HCT116 (cell line): ENCODE data around the gene ARHGEF16. TPM values are rescaled to one million over a fixed set of nuclear protein-coding genes. Genes with fewer than 3 reads are reported as not detected.

Experiments used
- ATAC-seq: fragments of 200-7000 bp; cut with Tn5 transposase; 2 replicates; pipeline ENCODE4 v1.9.1; 2020; ENCODE audit warnings: mild to moderate bottlenecking, moderate library complexity
- BruUV-seq: library from RNA; stranded (reverse); fragments of 400-500 nt; replicated peaks from 2 replicates; lab custom pipeline; 2021; lab: Mats Ljungman, UMichigan
- CTCF ChIA-PET: fragments of 300-600 bp; sonication (Branson Sonifier 250); formaldehyde crosslinking; loops from one replicate; lab custom pipeline; 2021; ENCODE audit warnings: antibody characterized with exemption; lab: Charles Lee
- POLR2A ChIA-PET: fragments of 300-600, 350-600 bp; sonication (Branson Sonifier 250); formaldehyde crosslinking; loops from one replicate; lab custom pipeline; 2021; ENCODE audit warnings: antibody characterized with exemption; lab: Charles Lee
- RAD21 ChIA-PET, 2 experiments: fragments of 300-600 bp; sonication (Branson Sonifier 250); formaldehyde crosslinking; loops; one replicate each; lab custom pipeline; 2023; ENCODE audit warnings: low total read pairs in 2 of 2; ENCODE audit not compliant: uncharacterized antibody in 2 of 2, unreplicated experiment in 2 of 2, low non-redundant PET in 1 of 2; lab: Charles Lee
- DNase-seq: peaks from one replicate; pipeline ENCODE4 v3.0.0-alpha.2; 2010; ENCODE audit warnings: low read depth, low spot score
- H2AFZ ChIP-seq: fragments of 200-600 bp; shearing (Covaris generic), sonication (generic); 2 replicates; pipeline ENCODE4 v1.6.1; 2017; ENCODE audit warnings: low read depth, mixed run types, mixed read lengths, antibody characterized with exemption, low read length; ENCODE audit not compliant: poor library complexity, severe bottlenecking
- H3K27ac ChIP-seq: 2 replicates; pipeline ENCODE4 v1.5.1; 2012; ENCODE audit warnings: low read depth, low read length
- H3K27me3 ChIP-seq: fragments of 200-600 bp; sonication (generic); 2 replicates; pipeline ENCODE4 v1.6.1; 2016; ENCODE audit warnings: mixed run types, low read length, mixed read lengths; ENCODE audit not compliant: insufficient read depth
- H3K36me3 ChIP-seq, 2 experiments: fragments of 200-500 bp in 1 of 2; fragments of 200-600 bp in 1 of 2; sonication (Bioruptor generic) in 1 of 2; sonication (generic) in 1 of 2; 2 replicates each; pipeline versions ENCODE4 v1.5.1 to v1.6.1; 2014 to 2016; ENCODE audit warnings: low read length in 2 of 2, inconsistent platforms in 1 of 2, mixed read lengths in 1 of 2, mixed run types in 1 of 2; ENCODE audit not compliant: insufficient read depth in 2 of 2, control insufficient read depth in 1 of 2
- H3K4me1 ChIP-seq, 2 experiments: fragments of 200-600 bp in 1 of 2; sonication (generic) in 1 of 2; 2 replicates each; pipeline versions ENCODE4 v1.5.1 to v1.6.1; 2012 to 2017; ENCODE audit warnings: low read length in 2 of 2, inconsistent platforms in 1 of 2, mild to moderate bottlenecking in 1 of 2, mixed read lengths in 1 of 2, mixed run types in 1 of 2, moderate library complexity in 1 of 2; ENCODE audit not compliant: insufficient read depth in 2 of 2, control insufficient read depth in 1 of 2
- H3K4me2 ChIP-seq: fragments of 200-600 bp; sonication (generic); 2 replicates; pipeline ENCODE4 v1.6.1; 2017; ENCODE audit warnings: mixed run types, low read length, mixed read lengths
- H3K4me3 ChIP-seq, 2 experiments: fragments of 200-600 bp in 1 of 2; sonication (generic) in 1 of 2; replicated peaks in 1 of 2; 2 replicates each; pipeline ENCODE4 v1.5.1; 2011 to 2016; ENCODE audit warnings: low read length in 2 of 2, control low read depth in 1 of 2, low read depth in 1 of 2, mild to moderate bottlenecking in 1 of 2, mixed read lengths in 1 of 2, mixed run types in 1 of 2
- H3K79me2 ChIP-seq: fragments of 200-600 bp; sonication (generic); 2 replicates; pipeline ENCODE4 v1.6.1; 2017; ENCODE audit warnings: mild to moderate bottlenecking, mixed run types, low read length, moderate library complexity, mixed read lengths; ENCODE audit not compliant: insufficient read depth
- H3K9ac ChIP-seq: fragments of 200-600 bp; sonication (generic); 2 replicates; pipeline ENCODE4 v1.6.1; 2016; ENCODE audit warnings: low read length, mixed read lengths
- H3K9me2 ChIP-seq: fragments of 200-600 bp; sonication (generic), shearing (Covaris generic); 2 replicates; pipeline ENCODE4 v1.6.1; 2017; ENCODE audit warnings: mixed run types, mild to moderate bottlenecking, moderate library complexity; ENCODE audit not compliant: insufficient read depth
- H3K9me3 ChIP-seq, 2 experiments: fragments of 200-500 bp in 1 of 2; fragments of 200-600 bp in 1 of 2; sonication (Bioruptor generic) in 1 of 2; sonication (generic) in 1 of 2; 2 replicates each; pipeline ENCODE4 v1.6.1; 2014 to 2017; ENCODE audit warnings: low read length in 2 of 2, mixed read lengths in 2 of 2, inconsistent platforms in 1 of 2, low read depth in 1 of 2, mild to moderate bottlenecking in 1 of 2, mixed run types in 1 of 2, moderate library complexity in 1 of 2; ENCODE audit not compliant: control insufficient read depth in 1 of 2, insufficient read depth in 1 of 2
- H4K20me1 ChIP-seq: fragments of 200-600 bp; sonication (generic), shearing (Covaris generic); 2 replicates; pipeline ENCODE4 v1.6.1; 2017; ENCODE audit warnings: mixed run types, mild to moderate bottlenecking, moderate library complexity; ENCODE audit not compliant: insufficient read depth
- FOSL1 ChIP-seq: IDR thresholded peaks from 2 replicates; pipeline ENCODE4 v1.6.1; 2012; ENCODE audit warnings: low read depth
- JUND ChIP-seq: IDR thresholded peaks from 2 replicates; pipeline ENCODE4 v1.6.1; 2012
- RAD21 ChIP-seq: IDR thresholded peaks from 2 replicates; pipeline ENCODE4 v1.6.1; 2012; ENCODE audit warnings: low read depth, mild to moderate bottlenecking
- TCF7L2 ChIP-seq: IDR thresholded peaks from 2 replicates; pipeline ENCODE4 v1.7.0; 2011; ENCODE audit warnings: borderline replicate concordance, inconsistent platforms; ENCODE audit not compliant: insufficient read depth, insufficient read length; ENCODE audit errors: extremely low read depth
- YY1 ChIP-seq: IDR thresholded peaks from 2 replicates; pipeline ENCODE4 v1.6.1; 2011; ENCODE audit warnings: low read length, low read depth, moderate library complexity, mild to moderate bottlenecking; ENCODE audit not compliant: insufficient replicate concordance; ENCODE audit errors: extremely low read depth
- intact Hi-C: fragments of 100-400 bp; cut with micrococcal nuclease; formaldehyde crosslinking; loops from 2 replicates; pipeline ENCODE4 v1.10.0; 2022
- total RNA-seq: library from RNA; stranded (reverse); gene quantifications from one replicate; pipeline ENCODE4 v1.2.1, GENCODE V29; 2021; ENCODE audit not compliant: unreplicated experiment
- TF ChIP-seq, protein P1 (sequence below): IDR thresholded peaks from 2 replicates; pipeline ENCODE4 v1.6.1; 2012; ENCODE audit warnings: low read depth

ARHGEF16 gene
- total RNA-seq, 1 experiment from 2014 or later = 37.4 TPM

DNA sequence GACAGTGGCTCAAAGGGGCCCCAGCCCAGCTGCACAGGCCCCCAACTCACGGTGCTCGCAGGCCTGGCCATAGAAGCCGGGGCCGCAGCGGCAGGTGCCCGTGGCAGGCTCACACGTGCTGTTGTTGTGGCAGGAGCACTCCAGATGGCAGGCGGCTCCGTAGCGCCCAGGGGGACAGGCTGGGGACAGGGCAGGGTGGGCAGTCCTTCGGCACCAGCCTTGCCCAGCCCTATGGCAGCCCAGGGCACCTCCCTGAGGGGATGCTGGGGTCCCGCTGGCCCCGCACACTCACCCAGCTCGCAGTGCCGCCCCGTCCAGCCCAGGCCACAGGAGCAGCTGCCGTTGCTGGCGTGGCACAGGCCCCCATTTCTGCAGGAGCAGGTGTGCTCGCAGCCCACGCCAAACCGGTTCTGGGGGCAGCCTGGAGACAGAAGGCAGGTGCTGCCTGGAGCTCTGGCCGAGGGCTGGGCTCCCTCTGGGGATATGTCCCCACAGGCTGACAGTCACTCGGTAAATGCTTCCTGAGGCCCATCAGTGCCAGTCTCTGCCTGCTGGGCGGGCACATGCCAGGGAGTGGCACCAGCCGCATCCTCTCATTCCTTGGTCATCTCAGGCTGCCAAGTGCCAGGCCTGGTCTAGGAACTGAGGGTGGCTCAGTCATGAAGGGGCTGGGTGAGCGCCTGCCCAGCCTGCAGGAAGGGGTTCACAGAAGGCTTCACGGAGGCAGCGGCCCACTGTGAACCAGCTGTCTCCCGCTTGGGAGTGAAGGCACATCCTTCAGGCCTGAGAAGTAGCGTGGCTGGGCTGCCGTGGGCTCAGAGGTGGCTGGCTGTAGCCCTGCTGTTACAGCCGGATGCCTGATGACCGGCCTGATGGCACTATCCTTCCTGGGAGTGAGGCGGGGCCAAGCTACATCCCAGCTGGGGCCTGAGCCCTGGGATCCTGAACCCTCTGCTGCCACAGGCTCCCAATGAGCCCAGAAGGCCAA, 40.1 kb downstream of the ARHGEF16 start (continued):
- TF ChIP-seq YY1 = no peak

DNA sequence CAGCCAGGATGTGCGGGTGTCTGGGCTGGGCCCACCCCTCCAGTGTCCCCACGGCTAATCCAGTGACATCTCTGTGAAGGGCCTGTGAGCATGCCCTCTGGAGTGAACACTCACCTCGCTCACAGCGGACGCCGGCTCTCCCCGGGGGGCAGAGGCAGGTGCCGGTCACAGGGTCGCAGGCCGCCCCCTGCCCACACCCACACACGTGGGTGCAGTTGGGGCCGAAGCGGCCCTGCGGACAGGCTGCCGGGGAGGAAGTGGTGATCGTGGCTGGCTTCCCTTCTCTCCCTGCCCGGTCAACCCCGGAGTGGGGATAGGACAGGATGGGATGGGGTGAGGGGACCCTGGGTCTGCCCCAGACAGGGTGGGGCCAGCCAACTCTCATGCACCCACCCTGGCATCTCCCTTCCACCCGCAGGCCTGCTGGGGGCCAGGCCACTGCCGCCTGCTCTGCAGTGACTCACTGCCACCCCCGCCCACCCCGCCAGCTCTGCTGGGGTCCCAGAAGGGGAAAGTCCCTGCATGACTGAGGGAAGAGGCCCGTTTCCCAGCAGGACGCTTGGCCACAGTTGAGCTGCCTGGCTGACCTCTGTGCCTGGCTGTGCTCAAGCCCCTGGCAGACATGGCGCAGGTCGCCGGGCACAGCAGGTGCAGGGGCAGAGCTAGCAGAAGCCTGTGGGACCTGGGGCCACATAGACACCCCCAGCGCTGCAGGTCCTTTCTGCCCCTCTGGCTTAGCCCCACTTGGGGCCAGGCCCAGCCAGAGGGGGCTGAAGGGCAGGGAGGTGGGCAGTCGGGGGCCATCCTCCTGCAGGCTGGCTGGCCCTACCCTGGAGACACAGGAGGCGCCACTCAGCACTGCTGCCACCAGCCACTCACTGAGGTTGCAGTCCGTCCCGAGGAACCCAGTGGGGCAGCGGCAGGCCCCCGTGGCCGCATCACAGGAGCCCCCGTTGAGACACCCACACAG, 41.6 kb downstream of the ARHGEF16 start:
- no peak overlapping the region for H3K4me2 ChIP-seq
- H3K9me3 ChIP-seq = no peaks in the 10 kb centered on the region
- BruUV-seq = no TSS peak
- DNase-seq (no peak), ATAC-seq (no peak)
- H3K9ac ChIP-seq = no peak overlapping the region
- RAD21 ChIA-PET = no interaction called here
- no peaks in the 10 kb centered on the region for H3K9me2 ChIP-seq
- H4K20me1 ChIP-seq = no peaks in the 10 kb centered on the region
- intact Hi-C loops = no loop called here
- no peaks in the 10 kb centered on the region for H3K27me3 ChIP-seq
- TF ChIP-seq RAD21 (no peak), FOSL1 (no peak), TCF7L2 (no peak), JUND (no peak)
- TF ChIP-seq, protein P1, sequence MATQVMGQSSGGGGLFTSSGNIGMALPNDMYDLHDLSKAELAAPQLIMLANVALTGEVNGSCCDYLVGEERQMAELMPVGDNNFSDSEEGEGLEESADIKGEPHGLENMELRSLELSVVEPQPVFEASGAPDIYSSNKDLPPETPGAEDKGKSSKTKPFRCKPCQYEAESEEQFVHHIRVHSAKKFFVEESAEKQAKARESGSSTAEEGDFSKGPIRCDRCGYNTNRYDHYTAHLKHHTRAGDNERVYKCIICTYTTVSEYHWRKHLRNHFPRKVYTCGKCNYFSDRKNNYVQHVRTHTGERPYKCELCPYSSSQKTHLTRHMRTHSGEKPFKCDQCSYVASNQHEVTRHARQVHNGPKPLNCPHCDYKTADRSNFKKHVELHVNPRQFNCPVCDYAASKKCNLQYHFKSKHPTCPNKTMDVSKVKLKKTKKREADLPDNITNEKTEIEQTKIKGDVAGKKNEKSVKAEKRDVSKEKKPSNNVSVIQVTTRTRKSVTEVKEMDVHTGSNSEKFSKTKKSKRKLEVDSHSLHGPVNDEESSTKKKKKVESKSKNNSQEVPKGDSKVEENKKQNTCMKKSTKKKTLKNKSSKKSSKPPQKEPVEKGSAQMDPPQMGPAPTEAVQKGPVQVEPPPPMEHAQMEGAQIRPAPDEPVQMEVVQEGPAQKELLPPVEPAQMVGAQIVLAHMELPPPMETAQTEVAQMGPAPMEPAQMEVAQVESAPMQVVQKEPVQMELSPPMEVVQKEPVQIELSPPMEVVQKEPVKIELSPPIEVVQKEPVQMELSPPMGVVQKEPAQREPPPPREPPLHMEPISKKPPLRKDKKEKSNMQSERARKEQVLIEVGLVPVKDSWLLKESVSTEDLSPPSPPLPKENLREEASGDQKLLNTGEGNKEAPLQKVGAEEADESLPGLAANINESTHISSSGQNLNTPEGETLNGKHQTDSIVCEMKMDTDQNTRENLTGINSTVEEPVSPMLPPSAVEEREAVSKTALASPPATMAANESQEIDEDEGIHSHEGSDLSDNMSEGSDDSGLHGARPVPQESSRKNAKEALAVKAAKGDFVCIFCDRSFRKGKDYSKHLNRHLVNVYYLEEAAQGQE = no peak
- H3K4me3 ChIP-seq = no peak overlapping the region
- H3K79me2 ChIP-seq = no peaks in the 10 kb centered on the region
- no peaks in the 10 kb centered on the region for H3K36me3 ChIP-seq
- H3K4me1 ChIP-seq = peaks cover 0 to 24% of the 10 kb centered on the region in 2 experiments; a peak in 1 of 4 replicates
- H3K27ac ChIP-seq = no peak overlapping the region
- no peak overlapping the region for H2AFZ ChIP-seq
- CTCF ChIA-PET = interaction anchor here (1.2 kb wide), 1 partner anchor 123 kb away, joined by 3 read pairs; no protein-coding TSS in a partner anchor
- POLR2A ChIA-PET = no interaction called here
